K562 (cell line): Measurements from ENCODE around the gene NELL1. TPM values are rescaled to one million over a fixed set of nuclear protein-coding genes. Genes with fewer than 3 reads are reported as not detected.

Experiments used
- ATAC-seq: fragments of 200-7000 bp; cut with Tn5 transposase; 3 replicates; pipeline ENCODE4 v1.9.1; 2020; ENCODE audit warnings: moderate library complexity
- BruUV-seq: library from RNA; stranded (reverse); fragments of 400-500 nt; replicated peaks from 2 replicates; lab custom pipeline; 2021; lab: Mats Ljungman, UMichigan
- CTCF ChIA-PET: fragments of 300-600 bp; formaldehyde crosslinking; extraction: SDS; loops from one replicate; lab custom pipeline; 2021; ENCODE audit warnings: low intra/inter-chr PET ratio; lab: Yijun Ruan, JAX
- POLR2A ChIA-PET: fragments of 300-600, 350-650 bp; sonication (Branson Sonifier 250); formaldehyde crosslinking; extraction: SDS; loops from one replicate; lab custom pipeline; 2021; ENCODE audit warnings: antibody characterized with exemption, inconsistent platforms; lab: Yijun Ruan, JAX
- DNase-seq, 4 experiments: peaks; one replicate each; pipeline versions ENCODE4 v3.0.0 to v3.0.0-alpha.2; 2011 to 2018; ENCODE audit warnings: low spot score in 3 of 4, mixed read lengths in 3 of 4; ENCODE audit errors: extremely low read depth in 1 of 4
- FAIRE-seq: peaks from 2 replicates; lab custom pipeline; 2011; peaks lifted over from hg19 to GRCh38; lab: Jason Lieb, UNC
- H2AFZ ChIP-seq: 2 replicates; pipeline ENCODE4 v1.6.0; 2011; ENCODE audit warnings: low read depth, low read length, control low read depth, inconsistent platforms
- H3K27ac ChIP-seq: fragments of 200-600 bp; 3 replicates; pipeline ENCODE4 v1.8.0; 2011; ENCODE audit warnings: low read depth, mild to moderate bottlenecking, control low read depth, inconsistent platforms, low read length, moderate library complexity, mixed read lengths; ENCODE audit errors: extremely low read depth
- H3K27me3 ChIP-seq, 2 experiments: fragments of 300-600 bp in 1 of 2; 2 replicates in 1 of 2; 3 replicates in 1 of 2; pipeline versions ENCODE4 v1.6.0 to v1.8.0; 2011; ENCODE audit warnings: inconsistent platforms in 2 of 2, low read length in 2 of 2, mild to moderate bottlenecking in 1 of 2, mixed read lengths in 1 of 2, moderate library complexity in 1 of 2; ENCODE audit not compliant: control insufficient read depth in 2 of 2, insufficient read depth in 2 of 2
- H3K36me3 ChIP-seq: fragments of 300-600 bp; 3 replicates; pipeline ENCODE4 v1.8.0; 2011; ENCODE audit warnings: mild to moderate bottlenecking, low read length, inconsistent platforms; ENCODE audit not compliant: control insufficient read depth, insufficient read depth
- H3K4me1 ChIP-seq, 2 experiments: fragments of 200-600 bp in 1 of 2; replicated peaks in 1 of 2; 2 replicates in 1 of 2; 3 replicates in 1 of 2; pipeline versions ENCODE4 v1.5.1 to v1.8.0; 2011; ENCODE audit warnings: inconsistent platforms in 2 of 2, low read length in 2 of 2, mild to moderate bottlenecking in 1 of 2, mixed read lengths in 1 of 2, moderate library complexity in 1 of 2; ENCODE audit not compliant: control insufficient read depth in 2 of 2, insufficient read depth in 2 of 2
- H3K4me2 ChIP-seq: 2 replicates; pipeline ENCODE4 v1.6.1; 2011; ENCODE audit warnings: low read length, control low read depth, inconsistent platforms, mixed read lengths; ENCODE audit not compliant: insufficient read depth
- H3K4me3 ChIP-seq: fragments of 200-600 bp; sonication (generic), shearing (Covaris generic); 2 replicates; pipeline ENCODE4 v1.5.1; 2016; ENCODE audit warnings: control low read depth, inconsistent platforms
- H3K79me2 ChIP-seq: fragments of 200-600 bp; 3 replicates; pipeline ENCODE4 v1.8.0; 2011; ENCODE audit warnings: low read length, inconsistent platforms; ENCODE audit not compliant: control insufficient read depth, insufficient read depth
- H3K9ac ChIP-seq, 2 experiments: 2 replicates each; pipeline versions ENCODE4 v1.6.0 to v1.6.1; 2011; ENCODE audit warnings: low read depth in 2 of 2, low read length in 2 of 2, control low read depth in 1 of 2, inconsistent platforms in 1 of 2, mild to moderate bottlenecking in 1 of 2, mixed read lengths in 1 of 2; ENCODE audit not compliant: insufficient read depth in 1 of 2
- H3K9me1 ChIP-seq: one replicate; pipeline ENCODE4 v1.6.0; 2011; ENCODE audit warnings: inconsistent platforms, mild to moderate bottlenecking, low read length, moderate library complexity; ENCODE audit not compliant: control insufficient read depth, insufficient read depth
- H3K9me3 ChIP-seq: replicated peaks from 2 replicates; pipeline ENCODE4 v1.5.1; 2011; ENCODE audit warnings: low read depth, low read length, inconsistent platforms; ENCODE audit not compliant: control insufficient read depth, insufficient read depth
- H4K20me1 ChIP-seq: replicated peaks from 2 replicates; pipeline ENCODE4 v1.6.1; 2011; ENCODE audit warnings: low read length, inconsistent platforms, mixed read lengths; ENCODE audit not compliant: control insufficient read depth, insufficient read depth
- CREM ChIP-seq: IDR thresholded peaks from 2 replicates; pipeline ENCODE4 v1.6.1; 2014; ENCODE audit warnings: antibody characterized with exemption, low read depth
- GTF2F1 ChIP-seq: IDR thresholded peaks from 2 replicates; pipeline ENCODE4 v1.6.1; 2011; ENCODE audit warnings: low read depth, low read length, improper control_type of control experiment
- MCM2 ChIP-seq: fragments of 450-650 bp; IDR thresholded peaks from 2 replicates; pipeline ENCODE4 v1.6.1; 2017; ENCODE audit warnings: low read depth, mild to moderate bottlenecking
- MED1 ChIP-seq: sonication (generic); formaldehyde crosslinking; IDR thresholded peaks from 2 replicates; pipeline ENCODE4 v1.8.1; 2023; ENCODE audit warnings: missing genetic modification reagents, borderline replicate concordance
- NR4A1 ChIP-seq, 2 experiments: fragments of 250-450 bp in 1 of 2; fragments of 450-650 bp in 1 of 2; sonication (Bioruptor Pico) in 1 of 2; IDR thresholded peaks; 2 replicates each; pipeline versions ENCODE4 v1.4.0 to v1.6.1; 2016 to 2020; ENCODE audit warnings: mild to moderate bottlenecking in 2 of 2, missing compliant biosample characterization in 1 of 2, missing genetic modification characterization in 1 of 2, moderate library complexity in 1 of 2
- RBM14 ChIP-seq: fragments of 200-400 bp; formaldehyde crosslinking; IDR thresholded peaks from 2 replicates; pipeline ENCODE4 v1.6.1; 2018; ENCODE audit warnings: low read depth, mild to moderate bottlenecking, low read length, moderate library complexity, borderline replicate concordance; ENCODE audit not compliant: insufficient read depth
- SRSF1 ChIP-seq: fragments of 200-400 bp; formaldehyde crosslinking; IDR thresholded peaks from 2 replicates; pipeline ENCODE4 v1.6.1; 2017; ENCODE audit warnings: mild to moderate bottlenecking, low read depth, low read length, moderate library complexity
- TAL1 ChIP-seq: fragments of 450-650 bp; IDR thresholded peaks from 2 replicates; pipeline ENCODE4 v1.6.1; 2016; ENCODE audit warnings: mild to moderate bottlenecking
- THRAP3 ChIP-seq: fragments of 450-650 bp; IDR thresholded peaks from 2 replicates; pipeline ENCODE4 v1.6.1; 2016; ENCODE audit warnings: mild to moderate bottlenecking, inconsistent platforms, borderline replicate concordance
- TRIM24 ChIP-seq, 2 experiments: fragments of 450-650 bp; IDR thresholded peaks; 2 replicates each; pipeline ENCODE4 v1.6.1; 2016
- ZFP1 ChIP-seq: fragments of 450-650 bp; formaldehyde crosslinking; IDR thresholded peaks from 2 replicates; pipeline ENCODE4 v1.4.0; 2020; ENCODE audit warnings: mild to moderate bottlenecking, mixed read lengths
- ZNF384 ChIP-seq: IDR thresholded peaks from 2 replicates; pipeline ENCODE4 v1.6.1; 2012; ENCODE audit warnings: low read depth, low read length, improper control_type of control experiment
- ZNF445 ChIP-seq: fragments of 250-450 bp; sonication (Bioruptor Pico); IDR thresholded peaks from 2 replicates; pipeline ENCODE4 v1.4.0; 2020; ENCODE audit warnings: low read depth, mild to moderate bottlenecking, moderate library complexity
- ZNF77 ChIP-seq: fragments of 250-450 bp; sonication (Bioruptor Pico); IDR thresholded peaks from 2 replicates; pipeline ENCODE4 v1.5.0; 2020
- WGBS: fragments of 100-300 bp; shearing (Covaris generic); methylation state at CpG from one replicate; pipeline ENCODE4 v1.1.6; 2016; ENCODE audit warnings: low coverage, mixed read lengths; ENCODE audit not compliant: insufficient coverage; ENCODE audit errors: missing lambda C conversion rate; 5-methylcytosine and 5-hydroxymethylcytosine counted together
- in situ Hi-C: fragments of 300-500 bp; cut with MboI; formaldehyde crosslinking; loops from 4 replicates; pipeline ENCODE4 v1.15.0; 2018; ENCODE audit warnings: inconsistent platforms, mixed read lengths
- intact Hi-C: fragments of 100-400 bp; cut with micrococcal nuclease; formaldehyde crosslinking; loops from 2 replicates; pipeline ENCODE4 v1.14.2; 2022
- polyA plus RNA-seq, 8 experiments: library from polyadenylated mRNA; depleted of rRNA in 4 of 8; stranded (reverse) in 5 of 8; unstranded in 3 of 8; fragments of >200 nt; fragmentation: Nextera tagmentation in 2 of 8; fragmentation: Illumina TruSeq in 1 of 8; extraction: Ambion mirVana in 2 of 8; extraction: Trizol in 1 of 8; gene quantifications; 2 replicates each; pipeline versions ENCODE4 v1.2.1 to v1.2.3, GENCODE V29; 2011 to 2014; ENCODE audit warnings: inconsistent platforms in 1 of 8, missing spikeins in 1 of 8
- total RNA-seq, 7 experiments: library from RNA; depleted of rRNA in 6 of 7; stranded (reverse); fragments of >200 nt in 6 of 7; fragmentation: Illumina TruSeq in 2 of 7; extraction: Trizol in 2 of 7; gene quantifications; 2 replicates each; pipeline versions ENCODE4 v1.2.1 to v1.2.3, GENCODE V29; 2011 to 2021; ENCODE audit warnings: low replicate concordance in 1 of 7

Gene NELL1
- total and polyA plus RNA-seq, 9 of the 15 experiments (the other 6 are each of a cell fraction or from before 2014, with no cell fraction given): not detected

- Histone ChIP-seq H3K36me3 (no peaks in the 10 kb centered on the region), H3K9ac (no peak overlapping the region), H3K4me2 (no peak overlapping the region), H3K27ac (no peak overlapping the region), H3K79me2 (no peaks in the 10 kb centered on the region), H3K27me3 (no peaks in the 10 kb centered on the region), H3K4me3 (no peak overlapping the region), H4K20me1 (no peaks in the 10 kb centered on the region), H3K4me1 (no peaks in the 10 kb centered on the region), H2AFZ (no peak overlapping the region), H3K9me3 (no peaks in the 10 kb centered on the region), H3K9me1 (no peaks in the 10 kb centered on the region)
- no peak for ATAC-seq
- BruUV-seq: no TSS peak
- no peak for FAIRE-seq
- no peak for DNase-seq
- in situ Hi-C loops (no loop called here), intact Hi-C loops (no loop called here)
- WGBS: 0% methylated on average over 2 of the region's 2 CpGs
- POLR2A ChIA-PET: no interaction called here
- TF ChIP-seq SRSF1: no peak
- no peak for TF ChIP-seq TRIM24 (IDR thresholded peaks at IDR 0.05)
- no peak for TF ChIP-seq GTF2F1
- TF ChIP-seq RBM14: no peak
- TF ChIP-seq MCM2: no peak
- TF ChIP-seq THRAP3: no peak
- no peak for TF ChIP-seq MED1 (CRISPR knock-in tag)
- TF ChIP-seq CREM: no peak
- no peak for TF ChIP-seq ZFP1 (CRISPR knock-in tag)
- no peak for TF ChIP-seq ZNF445 (CRISPR knock-in tag)
- TF ChIP-seq ZNF384: no peak
- TF ChIP-seq TAL1: no peak
- no peak for TF ChIP-seq ZNF77
- TF ChIP-seq NR4A1 (CRISPR knock-in tag; IDR thresholded peaks at IDR 0.05): no peak
- TF ChIP-seq NR4A1 (tag; IDR thresholded peaks at IDR 0.05): no peak
- CTCF ChIA-PET: no interaction called here
These were observed 919.4 kb downstream of the NELL1 start for GRCh38 chr11:21588754-21589153.
